OCI-LY1 (cell line): ENCODE results near the gene DOCK3.

Source experiments
- EZH2 ChIP-seq: fragments of 200-600 bp; sonication (generic), shearing (Covaris generic); IDR thresholded peaks from 2 replicates; pipeline ENCODE4 v1.8.0; 2017; ENCODE audit warnings: borderline replicate concordance, mixed run types, mild to moderate bottlenecking, antibody characterized with exemption, low read length, moderate library complexity, mixed read lengths
- TF ChIP-seq, protein P1 (sequence below): fragments of 200-600 bp; sonication (generic), shearing (Covaris generic); IDR thresholded peaks from 2 replicates; pipeline ENCODE4 v1.5.1; 2017; ENCODE audit warnings: mild to moderate bottlenecking, antibody characterized with exemption, low read length, moderate library complexity, mixed read lengths

DNA sequence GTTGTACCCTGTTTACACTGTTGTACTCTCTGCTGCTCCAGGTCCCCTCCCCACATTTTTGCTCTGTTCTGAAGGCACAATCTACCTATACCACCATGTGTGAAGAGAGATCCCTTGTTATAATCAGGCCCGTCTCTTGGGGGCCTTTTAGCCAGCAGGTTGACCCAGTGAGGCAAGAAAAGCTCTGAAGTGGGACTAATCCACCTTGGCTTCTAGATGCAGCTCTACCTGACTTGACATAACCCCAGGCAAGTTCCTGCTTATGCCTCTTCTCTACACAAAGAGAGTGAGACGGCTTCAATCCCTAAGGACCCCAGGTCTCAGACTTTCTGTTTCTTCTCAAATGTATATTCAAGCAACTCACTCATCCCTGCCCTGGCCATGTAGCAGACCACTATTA lies 653.5 kb downstream of the DOCK3 start:
- TF ChIP-seq, protein P1, sequence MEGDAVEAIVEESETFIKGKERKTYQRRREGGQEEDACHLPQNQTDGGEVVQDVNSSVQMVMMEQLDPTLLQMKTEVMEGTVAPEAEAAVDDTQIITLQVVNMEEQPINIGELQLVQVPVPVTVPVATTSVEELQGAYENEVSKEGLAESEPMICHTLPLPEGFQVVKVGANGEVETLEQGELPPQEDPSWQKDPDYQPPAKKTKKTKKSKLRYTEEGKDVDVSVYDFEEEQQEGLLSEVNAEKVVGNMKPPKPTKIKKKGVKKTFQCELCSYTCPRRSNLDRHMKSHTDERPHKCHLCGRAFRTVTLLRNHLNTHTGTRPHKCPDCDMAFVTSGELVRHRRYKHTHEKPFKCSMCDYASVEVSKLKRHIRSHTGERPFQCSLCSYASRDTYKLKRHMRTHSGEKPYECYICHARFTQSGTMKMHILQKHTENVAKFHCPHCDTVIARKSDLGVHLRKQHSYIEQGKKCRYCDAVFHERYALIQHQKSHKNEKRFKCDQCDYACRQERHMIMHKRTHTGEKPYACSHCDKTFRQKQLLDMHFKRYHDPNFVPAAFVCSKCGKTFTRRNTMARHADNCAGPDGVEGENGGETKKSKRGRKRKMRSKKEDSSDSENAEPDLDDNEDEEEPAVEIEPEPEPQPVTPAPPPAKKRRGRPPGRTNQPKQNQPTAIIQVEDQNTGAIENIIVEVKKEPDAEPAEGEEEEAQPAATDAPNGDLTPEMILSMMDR, result no peak
- TF ChIP-seq EZH2, result no peak
